Lung (tissue), 12 donors: ENCODE measurements around the gene SHF. TPM values are rescaled to one million over a fixed set of nuclear protein-coding genes. Genes with fewer than 3 reads are reported as not detected.
"Not testable (repeated sequence)": the region's sequence is repeated elsewhere in the genome, so short reads cannot be mapped to it uniquely, and the experiment has no call there.

ENCODE experiments used
- ATAC-seq: fragments of 200-7000 bp; cut with Tn5 transposase; one replicate; pipeline ENCODE4 v1.9.1; 2020; ENCODE audit warnings: moderate number of reproducible peaks; ENCODE audit not compliant: insufficient read depth, low FRiP score
- DNase-seq, 3 donors: peaks; one replicate each; pipeline ENCODE4 v3.0.0-alpha.2; 2013 to 2017
- H3K27ac ChIP-seq, 2 donors: one replicate each; pipeline ENCODE4 v1.5.1; 2013; ENCODE audit warnings: mild to moderate bottlenecking in 2 of 2, moderate library complexity in 2 of 2, control low read depth in 1 of 2, inconsistent platforms in 1 of 2, low read depth in 1 of 2, low read length in 1 of 2
- H3K27me3 ChIP-seq, 3 donors: one replicate each; pipeline ENCODE4 v1.5.1; 2013; ENCODE audit warnings: low read length in 2 of 3; ENCODE audit not compliant: control insufficient read depth in 3 of 3, insufficient read depth in 3 of 3
- H3K36me3 ChIP-seq, 4 donors: one replicate each; pipeline ENCODE4 v1.5.1; 2013; ENCODE audit warnings: low read length in 4 of 4, mild to moderate bottlenecking in 1 of 4, moderate library complexity in 1 of 4; ENCODE audit not compliant: control insufficient read depth in 4 of 4, insufficient read depth in 4 of 4
- H3K4me1 ChIP-seq, 5 donors: one replicate each; pipeline ENCODE4 v1.5.1; 2013; ENCODE audit warnings: low read length in 5 of 5, mild to moderate bottlenecking in 2 of 5, moderate library complexity in 1 of 5; ENCODE audit not compliant: control insufficient read depth in 5 of 5, insufficient read depth in 5 of 5
- H3K4me3 ChIP-seq: one replicate; pipeline ENCODE4 v1.5.1; 2013; ENCODE audit warnings: mild to moderate bottlenecking, control low read depth, moderate library complexity
- H3K9ac ChIP-seq, 2 donors: one replicate each; pipeline ENCODE4 v1.5.1; 2013; ENCODE audit warnings: low read length in 2 of 2, control low read depth in 1 of 2; ENCODE audit not compliant: insufficient read depth in 1 of 2
- H3K9me3 ChIP-seq, 4 donors: one replicate each; pipeline ENCODE4 v1.5.1; 2013; ENCODE audit warnings: low read length in 3 of 4, mild to moderate bottlenecking in 1 of 4, moderate library complexity in 1 of 4; ENCODE audit not compliant: control insufficient read depth in 4 of 4, insufficient read depth in 3 of 4
- WGBS, 2 donors: extraction: QIAGEN DNeasy Blood & Tissue Kit; methylation state at CpG; one replicate each; pipeline ENCODE4 v1.1.7; 2013; 5-methylcytosine and 5-hydroxymethylcytosine counted together
- polyA plus RNA-seq, 2 donors: library from polyadenylated mRNA; stranded (reverse); fragments of 200-250 nt; gene quantifications; one replicate each; pipeline ENCODE4 v1.2.1, GENCODE V29; 2013
- total RNA-seq, 2 donors: library from RNA; depleted of rRNA in 1 of 2; stranded (reverse); fragments of >200 nt in 1 of 2; gene quantifications; one replicate each; pipeline ENCODE4 v1.2.1, GENCODE V29; 2014 to 2021
- TF ChIP-seq, protein P1 (sequence below): IDR thresholded peaks from 2 replicates; pipeline ENCODE4 v1.5.1; 2012; ENCODE audit warnings: mild to moderate bottlenecking; ENCODE audit errors: control extremely low read depth, extremely low read depth
- donor health status: control.
- donor health status: control.
- donor health status: Bipolar disorder and iron deficiency.
- donor health status: healthy.
- donor health status: DM: yes; HTN: yes; CAD: no.

Gene SHF
- total and polyA plus RNA-seq, 4 donors, result 1.9 to 15.9 (median 4.0) TPM

DNA sequence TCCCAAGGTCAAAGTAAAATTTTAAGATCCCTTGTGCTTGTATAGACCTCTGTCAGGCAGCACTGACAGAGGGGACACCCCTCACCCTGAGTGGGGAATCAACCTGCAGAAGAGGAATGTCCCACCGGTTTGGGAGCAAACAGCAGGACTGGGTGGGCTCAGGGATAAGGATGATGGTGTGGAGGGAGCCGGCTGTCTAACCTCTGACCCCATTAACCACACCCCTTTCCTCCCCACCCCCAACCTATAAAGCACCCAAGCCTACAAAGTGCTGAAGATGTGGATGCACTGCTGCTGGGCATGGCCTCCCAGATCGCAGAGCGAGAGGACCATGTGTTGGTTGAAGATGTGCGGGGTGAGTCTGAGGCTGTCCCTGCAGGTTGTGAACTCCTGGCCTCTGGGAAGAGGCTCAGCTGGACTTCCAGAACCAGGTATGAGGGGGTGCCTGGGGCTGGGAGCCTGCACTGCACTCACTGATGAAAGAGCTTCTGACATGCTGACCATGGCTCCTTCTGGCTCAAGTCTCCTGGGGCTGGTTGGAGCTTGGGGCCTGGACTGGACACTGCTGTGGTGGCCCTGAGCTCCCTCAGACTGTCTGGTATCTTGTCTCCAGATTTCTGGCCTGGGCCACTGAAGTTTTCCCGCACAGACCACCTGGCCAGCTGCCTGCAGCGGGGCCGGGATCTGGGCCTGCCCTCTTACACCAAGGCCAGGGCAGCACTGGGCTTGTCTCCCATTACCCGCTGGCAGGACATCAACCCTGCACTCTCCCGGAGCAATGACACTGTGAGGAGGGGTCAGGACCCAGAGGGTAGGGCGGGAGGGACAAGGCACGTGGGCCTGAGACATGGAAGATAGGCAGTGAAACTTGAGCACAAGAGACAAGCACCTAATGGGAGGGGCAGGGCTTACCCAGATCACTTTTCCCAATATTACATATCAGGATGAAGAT, 48.7 kb downstream of the SHF start:
- Histone ChIP-seq H3K9ac (no peak overlapping the region), H3K27me3 (peaks cover 0 to 27% (median 24%) of the 10 kb centered on the region in 3 donors), H3K4me3 (no peak overlapping the region), H3K9me3 (peaks cover 0 to 4% (median 0%) of the 10 kb centered on the region in 4 donors), H3K36me3 (peaks cover 0 to 7% (median 0%) of the 10 kb centered on the region in 4 donors), H3K4me1 (peaks cover 0 to 15% (median 0%) of the 10 kb centered on the region in 5 donors), H3K27ac (peak overlapping the region in 1 of 2 donors; percentile 4)
- DNase-seq (no peak), ATAC-seq (no peak)
- TF ChIP-seq, protein P1, sequence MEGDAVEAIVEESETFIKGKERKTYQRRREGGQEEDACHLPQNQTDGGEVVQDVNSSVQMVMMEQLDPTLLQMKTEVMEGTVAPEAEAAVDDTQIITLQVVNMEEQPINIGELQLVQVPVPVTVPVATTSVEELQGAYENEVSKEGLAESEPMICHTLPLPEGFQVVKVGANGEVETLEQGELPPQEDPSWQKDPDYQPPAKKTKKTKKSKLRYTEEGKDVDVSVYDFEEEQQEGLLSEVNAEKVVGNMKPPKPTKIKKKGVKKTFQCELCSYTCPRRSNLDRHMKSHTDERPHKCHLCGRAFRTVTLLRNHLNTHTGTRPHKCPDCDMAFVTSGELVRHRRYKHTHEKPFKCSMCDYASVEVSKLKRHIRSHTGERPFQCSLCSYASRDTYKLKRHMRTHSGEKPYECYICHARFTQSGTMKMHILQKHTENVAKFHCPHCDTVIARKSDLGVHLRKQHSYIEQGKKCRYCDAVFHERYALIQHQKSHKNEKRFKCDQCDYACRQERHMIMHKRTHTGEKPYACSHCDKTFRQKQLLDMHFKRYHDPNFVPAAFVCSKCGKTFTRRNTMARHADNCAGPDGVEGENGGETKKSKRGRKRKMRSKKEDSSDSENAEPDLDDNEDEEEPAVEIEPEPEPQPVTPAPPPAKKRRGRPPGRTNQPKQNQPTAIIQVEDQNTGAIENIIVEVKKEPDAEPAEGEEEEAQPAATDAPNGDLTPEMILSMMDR, result no peak
- WGBS, 2 donors, result 68 to 80% methylated on average over 12 of the region's 12 CpGs

DNA sequence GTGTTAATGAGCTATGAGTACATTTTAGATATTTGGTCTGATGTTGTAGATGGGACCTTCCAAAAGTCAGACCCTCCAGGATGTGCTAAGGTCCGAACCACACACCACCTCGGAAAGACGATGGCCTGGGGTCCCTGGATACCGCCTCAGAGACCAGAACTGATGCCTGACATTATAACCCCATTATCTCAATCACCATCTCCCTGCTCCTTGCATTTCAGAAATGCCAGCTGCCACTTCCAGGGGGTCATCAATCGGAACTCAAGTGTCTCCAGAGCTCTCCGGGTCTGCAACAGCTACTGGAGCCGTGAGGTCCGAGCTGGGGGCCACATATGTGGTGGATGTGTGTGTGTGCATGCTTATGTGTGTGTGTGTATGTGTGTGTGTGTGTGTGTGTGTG, 50.1 kb downstream of the SHF start:
- ATAC-seq (no peak), DNase-seq (no peak)
- Histone ChIP-seq H3K9ac (no peak overlapping the region), H3K4me1 (peaks cover 0 to 13% (median 0%) of the 10 kb centered on the region in 5 donors), H3K27ac (peak overlapping the region in 1 of 2 donors; percentile 20), H3K4me3 (no peak overlapping the region), H3K27me3 (peaks cover 0 to 32% (median 27%) of the 10 kb centered on the region in 3 donors), H3K9me3 (peaks cover 0 to 4% (median 0%) of the 10 kb centered on the region in 4 donors), H3K36me3 (peaks cover 0 to 2% (median 0%) of the 10 kb centered on the region in 4 donors)
- TF ChIP-seq, protein P1, result no peak
- WGBS, 2 donors, result 81 to 84% methylated on average over 8 of the region's 8 CpGs

DNA sequence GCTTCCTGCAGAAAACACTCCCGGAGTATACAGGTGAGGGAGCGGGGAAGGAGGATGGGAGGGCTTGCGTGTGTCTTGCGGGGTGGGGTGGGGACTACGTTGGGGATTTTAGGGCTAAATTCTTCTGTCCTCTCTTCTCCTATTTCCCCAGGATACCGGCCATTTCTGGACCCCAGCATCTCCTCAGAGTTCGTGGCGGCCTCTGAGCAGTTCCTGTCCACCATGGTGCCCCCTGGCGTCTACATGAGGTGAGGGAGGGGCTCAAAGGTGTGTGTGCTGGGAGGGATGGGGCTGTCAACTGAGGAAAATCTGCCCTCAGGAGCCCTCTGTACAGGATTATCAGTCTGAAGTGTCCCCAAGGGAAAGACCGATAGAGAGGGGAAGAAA, 51.4 kb downstream of the SHF start:
- no peak overlapping the region for H3K9ac ChIP-seq
- H3K4me1 ChIP-seq, result peaks cover 0 to 12% (median 0%) of the 10 kb centered on the region in 5 donors
- ATAC-seq (no peak), DNase-seq (no peak)
- TF ChIP-seq, protein P1, result no peak
- H3K9me3 ChIP-seq, result peaks cover 0 to 4% (median 0%) of the 10 kb centered on the region in 4 donors
- H3K36me3 ChIP-seq, result peaks cover 0 to 2% (median 0%) of the 10 kb centered on the region in 4 donors
- H3K4me3 ChIP-seq, result no peak overlapping the region
- H3K27ac ChIP-seq, result no peak overlapping the region
- WGBS, 2 donors, result 18 to 37% methylated on average over 10 of the region's 10 CpGs
- peaks cover 0 to 34% (median 33%) of the 10 kb centered on the region in 3 donors for H3K27me3 ChIP-seq

DNA sequence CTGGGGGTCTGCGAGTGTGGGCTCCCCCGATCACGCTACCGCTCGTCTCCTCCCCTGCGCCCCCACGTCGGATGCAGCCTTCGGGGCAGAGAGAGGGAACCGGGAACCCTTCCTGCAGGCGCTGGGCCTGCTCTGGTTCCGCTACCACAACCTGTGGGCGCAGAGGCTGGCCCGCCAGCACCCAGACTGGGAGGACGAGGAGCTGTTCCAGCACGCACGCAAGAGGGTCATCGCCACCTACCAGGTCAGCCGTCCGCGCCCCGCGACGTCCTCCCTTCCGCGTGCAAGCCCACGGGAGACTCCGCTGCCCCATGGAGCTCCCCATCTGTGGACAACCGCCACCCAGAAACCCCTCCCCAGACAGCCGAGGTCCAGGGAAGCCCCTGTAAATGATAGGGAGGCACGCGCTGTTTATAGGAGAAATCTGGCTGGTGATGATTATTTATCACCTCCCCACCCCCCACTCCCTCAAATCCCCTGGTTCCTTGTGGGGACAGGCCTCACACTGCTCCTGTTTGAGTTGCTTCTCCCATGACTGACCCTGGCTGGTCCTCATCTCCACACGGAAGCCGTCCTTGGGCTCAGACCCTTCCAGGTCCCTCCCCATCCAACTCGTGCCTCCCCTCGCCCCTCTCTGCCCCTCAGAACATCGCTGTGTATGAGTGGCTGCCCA, 51.9 kb downstream of the SHF start:
- not testable (repeated sequence) for H3K4me3 ChIP-seq, H3K36me3 ChIP-seq, H3K9me3 ChIP-seq, H3K27ac ChIP-seq, H3K9ac ChIP-seq, ATAC-seq, DNase-seq
- peaks cover 0 to 12% (median 0%) of the 10 kb centered on the region in 5 donors for H3K4me1 ChIP-seq
- peaks cover 0 to 37% (median 33%) of the 10 kb centered on the region in 3 donors for H3K27me3 ChIP-seq
- WGBS, 2 donors, result 18 to 31% methylated on average over 9 to 11 of the region's 37 CpGs
